HepG2 (cell line): ENCODE results near the gene IRGQ. TPM values are rescaled to one million over a fixed set of nuclear protein-coding genes. Genes with fewer than 3 reads are reported as not detected.

Experiments
- ATAC-seq: fragments of 200-7000 bp; cut with Tn5 transposase; 3 replicates; pipeline ENCODE4 v1.9.1; 2020; ENCODE audit warnings: mild to moderate bottlenecking, moderate library complexity
- BruUV-seq: library from RNA; stranded (reverse); fragments of 400-500 nt; replicated peaks from 2 replicates; lab custom pipeline; 2021; lab: Mats Ljungman, UMichigan
- CTCF ChIA-PET: fragments of 300-600 bp; formaldehyde crosslinking; extraction: SDS; loops from one replicate; lab custom pipeline; 2021; ENCODE audit warnings: low total read pairs, inconsistent platforms, low intra/inter-chr PET ratio; lab: Yijun Ruan, JAX
- POLR2A ChIA-PET: fragments of 350-600 bp; sonication (Branson Sonifier 250); formaldehyde crosslinking; loops from one replicate; lab custom pipeline; 2020; ENCODE audit warnings: antibody characterized with exemption, inconsistent platforms; lab: Yijun Ruan, JAX
- DNase-seq: peaks from one replicate; pipeline ENCODE4 v3.0.0-alpha.2; 2015; ENCODE audit warnings: low spot score
- FAIRE-seq: peaks from 3 replicates; lab custom pipeline; 2011; peaks lifted over from hg19 to GRCh38; lab: Jason Lieb, UNC
- H2AFZ ChIP-seq: one replicate; pipeline ENCODE4 v1.6.1; 2011; ENCODE audit warnings: low read length, inconsistent platforms
- H3K27ac ChIP-seq: fragments of 300-600 bp; 3 replicates; pipeline ENCODE4 v1.8.0; 2011; ENCODE audit warnings: mixed run types, mild to moderate bottlenecking, mixed read lengths, low read length, inconsistent platforms; ENCODE audit not compliant: insufficient read depth; ENCODE audit errors: extremely low read length
- H3K27me3 ChIP-seq, 2 experiments: fragments of 200-600 bp in 1 of 2; 2 replicates in 1 of 2; 3 replicates in 1 of 2; pipeline versions ENCODE4 v1.6.0 to v1.8.0; 2011; ENCODE audit warnings: low read length in 2 of 2, mild to moderate bottlenecking in 2 of 2, moderate library complexity in 2 of 2, inconsistent platforms in 1 of 2; ENCODE audit not compliant: insufficient read depth in 2 of 2, control insufficient read depth in 1 of 2
- H3K36me3 ChIP-seq, 2 experiments: fragments of 200-600 bp in 1 of 2; replicated peaks in 1 of 2; 2 replicates in 1 of 2; 3 replicates in 1 of 2; pipeline versions ENCODE4 v1.5.1 to v1.8.0; 2011; ENCODE audit warnings: low read length in 2 of 2, inconsistent platforms in 1 of 2; ENCODE audit not compliant: insufficient read depth in 2 of 2, control insufficient read depth in 1 of 2
- H3K4me1 ChIP-seq: 2 replicates; pipeline ENCODE4 v1.5.1; 2012; ENCODE audit warnings: low read length, inconsistent platforms; ENCODE audit not compliant: insufficient read depth
- H3K4me2 ChIP-seq: 2 replicates; pipeline ENCODE4 v1.6.0; 2011; ENCODE audit warnings: low read depth, low read length, inconsistent platforms
- H3K4me3 ChIP-seq, 3 experiments: fragments of 200-600 bp in 1 of 3; sonication (generic), shearing (Covaris generic) in 1 of 3; replicated peaks in 1 of 3; 2 replicates each; pipeline ENCODE4 v1.5.1; 2011 to 2016; ENCODE audit warnings: low read length in 3 of 3, inconsistent platforms in 2 of 3, low read depth in 2 of 3, mild to moderate bottlenecking in 2 of 3, control low read depth in 1 of 3, mixed read lengths in 1 of 3; ENCODE audit not compliant: insufficient read depth in 1 of 3
- H3K79me2 ChIP-seq: one replicate; pipeline ENCODE4 v1.6.1; 2011; ENCODE audit warnings: low read length, inconsistent platforms; ENCODE audit not compliant: insufficient read depth
- H3K9ac ChIP-seq: 2 replicates; pipeline ENCODE4 v1.6.0; 2011; ENCODE audit warnings: mild to moderate bottlenecking, low read depth, low read length, inconsistent platforms; ENCODE audit not compliant: insufficient read depth
- H3K9me3 ChIP-seq: 2 replicates; pipeline ENCODE4 v1.5.1; 2012; ENCODE audit warnings: mild to moderate bottlenecking, low read length
- H4K20me1 ChIP-seq: 2 replicates; pipeline ENCODE4 v1.6.0; 2011; ENCODE audit warnings: inconsistent platforms, mild to moderate bottlenecking, low read length, moderate library complexity; ENCODE audit not compliant: insufficient read depth
- CSRNP1 ChIP-seq: sonication (generic); formaldehyde crosslinking; IDR thresholded peaks from 2 replicates; pipeline ENCODE4 v1.8.1; 2023; ENCODE audit warnings: mild to moderate bottlenecking, missing genetic modification reagents
- DR1 ChIP-seq: sonication (generic); formaldehyde crosslinking; IDR thresholded peaks from 2 replicates; pipeline ENCODE4 v1.8.0; 2021; ENCODE audit warnings: mild to moderate bottlenecking, missing genetic modification reagents, inconsistent platforms
- ELF1 ChIP-seq: sonication (generic); formaldehyde crosslinking; IDR thresholded peaks from 2 replicates; pipeline ENCODE4 v1.4.0; 2020; ENCODE audit warnings: missing genetic modification reagents
- FOXO4 ChIP-seq: sonication (generic); formaldehyde crosslinking; conservative IDR thresholded peaks from 2 replicates; pipeline ENCODE4 v1.8.1; 2023; ENCODE audit warnings: missing genetic modification reagents
- NCOA1 ChIP-seq: sonication (generic); formaldehyde crosslinking; IDR thresholded peaks from 2 replicates; pipeline ENCODE4 v1.9.0; 2021; ENCODE audit warnings: missing genetic modification reagents
- RBAK ChIP-seq: sonication (generic); formaldehyde crosslinking; IDR thresholded peaks from 2 replicates; pipeline ENCODE4 v1.5.1; 2020; ENCODE audit warnings: mild to moderate bottlenecking, missing genetic modification reagents
- TFAP4 ChIP-seq: sonication (generic); IDR thresholded peaks from 2 replicates; pipeline ENCODE4 v1.6.1; 2016; ENCODE audit warnings: low read depth, borderline replicate concordance
- TMF1 ChIP-seq: sonication (generic); formaldehyde crosslinking; IDR thresholded peaks from 2 replicates; pipeline ENCODE4 v1.8.1; 2022; ENCODE audit warnings: low read depth, missing genetic modification reagents
- ZNF12 ChIP-seq: sonication (generic); formaldehyde crosslinking; IDR thresholded peaks from 2 replicates; pipeline ENCODE4 v1.5.0; 2020; ENCODE audit warnings: missing genetic modification reagents
- ZNF331 ChIP-seq: sonication (generic); formaldehyde crosslinking; IDR thresholded peaks from 2 replicates; pipeline ENCODE4 v1.4.0; 2020; ENCODE audit warnings: missing genetic modification reagents
- ZNF562 ChIP-seq: sonication (generic); formaldehyde crosslinking; IDR thresholded peaks from 2 replicates; pipeline ENCODE4 v1.8.0; 2022; ENCODE audit warnings: missing genetic modification reagents, borderline replicate concordance
- WGBS: methylation state at CpG from one replicate; pipeline ENCODE4 v1.1.6; 2017; ENCODE audit warnings: low lambda C conversion rate; 5-methylcytosine and 5-hydroxymethylcytosine counted together
- in situ Hi-C: cut with HindIII; loops from 2 replicates; pipeline ENCODE4 v1.10.0; 2017; ENCODE audit warnings: low pct_unique_long_range_greater_than_20kb; ENCODE audit not compliant: extremely low pct_ligation_motif_present
- intact Hi-C: fragments of 100-400 bp; cut with micrococcal nuclease; formaldehyde crosslinking; loops from one replicate; pipeline ENCODE4 v1.10.0; 2022; ENCODE audit not compliant: unreplicated experiment
- polyA plus RNA-seq, 8 experiments: library from polyadenylated mRNA; depleted of rRNA in 3 of 8; stranded (reverse) in 7 of 8; unstranded in 1 of 8; fragments of >200 nt; fragmentation: Illumina TruSeq in 4 of 8; extraction: Trizol in 4 of 8; gene quantifications; 2 replicates each; pipeline versions ENCODE4 v1.2.1 to v1.2.3, GENCODE V29; 2011 to 2016; ENCODE audit warnings: low read depth in 4 of 8, missing spikeins in 1 of 8, mixed read lengths in 1 of 8; ENCODE audit not compliant: insufficient read depth in 1 of 8
- total RNA-seq, 5 experiments: library from RNA; depleted of rRNA; stranded (reverse); fragments of >200 nt; fragmentation: Illumina TruSeq; extraction: Trizol; gene quantifications; 2 replicates each; pipeline ENCODE4 v1.2.3, GENCODE V29; 2016; ENCODE audit warnings: low read depth in 1 of 5

The IRGQ gene
- total and polyA plus RNA-seq, 2 of the 13 experiments (the other 11 are each of a cell fraction or from before 2014, with no cell fraction given), result 11.6 to 12.4 TPM

GRCh38 chr19:43584484-43584883 is 11.4 kb downstream of the IRGQ start:
- intact Hi-C loops (no loop called here), in situ Hi-C loops (no loop called here)
- H3K4me1 ChIP-seq, result peaks cover 15% of the 10 kb centered on the region
- ChIA-PET POLR2A (interaction anchor here (1.3 to 2.4 kb wide), 2 partner anchors 10 to 12 kb away, joined by 7 to 15 read pairs; partner anchors contain the start of genes IRGQ and ZNF576), CTCF (no interaction called here)
- H3K4me3 ChIP-seq, result no peak overlapping the region
- H3K27ac ChIP-seq, result peak overlapping the region; percentile 57
- H3K36me3 ChIP-seq, result 0 out of 5 replicates have a peak, but pooled peaks cover 0 to 3% of the 10 kb centered on the region in 2 experiments
- H3K9me3 ChIP-seq, result no peaks in the 10 kb centered on the region
- H4K20me1 ChIP-seq, result no peaks in the 10 kb centered on the region
- H3K9ac ChIP-seq, result no peak overlapping the region
- peak overlapping the region; percentile 8; the same call in 1 of the 2 replicates for H3K4me2 ChIP-seq
- no peak overlapping the region for H2AFZ ChIP-seq
- 76% methylated on average over 1 of the region's 1 CpG for WGBS
- H3K79me2 ChIP-seq, result no peaks in the 10 kb centered on the region
- FAIRE-seq, result peak; percentile 37
- ATAC-seq, result peak; percentile 75
- H3K27me3 ChIP-seq, result no peaks in the 10 kb centered on the region
- no TSS peak for BruUV-seq
- no peak for DNase-seq
- TF ChIP-seq ELF1 (CRISPR knock-in tag), result peak; percentile 1; the same call in 1 of the 2 replicates
- TF ChIP-seq ZNF12 (CRISPR knock-in tag), result 0 out of 2 replicates have a peak, but pooled peaks have one; percentile 19
- no peak for TF ChIP-seq ZNF562
- peak; percentile 65; the same call in 1 of the 2 replicates for TF ChIP-seq ZNF331 (CRISPR knock-in tag)
- TF ChIP-seq FOXO4 (CRISPR knock-in tag), result 0 out of 2 replicates have a peak, but pooled peaks have one; percentile 21
- TF ChIP-seq TFAP4, result peak; percentile 73; the same call in 1 of the 2 replicates
- no peak for TF ChIP-seq TMF1 (CRISPR knock-in tag)
- no peak for TF ChIP-seq NCOA1
- no peak for TF ChIP-seq DR1
- no peak for TF ChIP-seq CSRNP1 (CRISPR knock-in tag)
- no peak for TF ChIP-seq RBAK (CRISPR knock-in tag)
